GM12892 (cell line): ENCODE measurements around the gene ATPAF1.

ENCODE experiments used
- POLR2A ChIP-seq: IDR thresholded peaks from 2 replicates; pipeline ENCODE4 v1.6.1; 2011; ENCODE audit warnings: low read depth, low read length, control low read depth
- POLR2AphosphoS5 ChIP-seq: IDR thresholded peaks from 2 replicates; pipeline ENCODE4 v1.6.1; 2011; ENCODE audit warnings: low read depth, low read length, control low read depth

DNA sequence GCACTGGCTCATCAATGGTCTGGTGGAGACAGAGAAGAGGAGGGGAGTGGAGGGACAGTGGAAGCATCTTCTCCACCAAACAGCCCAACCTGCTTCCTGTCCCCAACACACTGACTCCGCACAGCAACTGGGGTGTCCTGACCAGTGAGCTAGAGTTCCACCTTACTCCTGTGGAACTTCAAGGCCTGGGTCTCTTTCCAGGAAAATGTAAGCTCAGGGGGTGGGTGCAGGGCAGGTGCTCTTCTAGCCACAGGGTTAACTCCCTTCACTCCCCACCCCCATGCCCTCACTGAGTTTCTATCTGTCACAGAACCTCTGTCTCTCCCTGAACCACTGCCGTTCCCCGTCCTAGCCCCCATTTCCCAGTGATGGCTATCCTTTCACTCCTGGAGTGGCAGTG lies 52.4 kb downstream of the ATPAF1 start:
- TF ChIP-seq POLR2AphosphoS5: no peak
- no peak for TF ChIP-seq POLR2A
